Fibroblast of villous mesenchyme (primary cell): ENCODE measurements around the gene MTPN. TPM values are rescaled to one million over a fixed set of nuclear protein-coding genes. Genes with fewer than 3 reads are reported as not detected.

Experiments
- DNase-seq: peaks from one replicate; pipeline ENCODE4 v3.0.0-alpha.2; 2010; ENCODE audit warnings: low read depth
- H3K4me3 ChIP-seq: 2 replicates; pipeline ENCODE4 v1.5.1; 2011; ENCODE audit warnings: low read depth, mild to moderate bottlenecking, low read length
- CTCF ChIP-seq: IDR thresholded peaks from 2 replicates; pipeline ENCODE4 v1.5.1; 2012; ENCODE audit warnings: low read depth, mild to moderate bottlenecking, low read length; ENCODE audit not compliant: insufficient read depth
- total RNA-seq: library from RNA; depleted of rRNA; stranded (reverse); fragments of >200 nt; gene quantifications from 2 replicates; pipeline ENCODE4 v1.2.3, GENCODE V29; 2012

Gene MTPN
- total RNA-seq, 1 donor: 158 TPM

DNA sequence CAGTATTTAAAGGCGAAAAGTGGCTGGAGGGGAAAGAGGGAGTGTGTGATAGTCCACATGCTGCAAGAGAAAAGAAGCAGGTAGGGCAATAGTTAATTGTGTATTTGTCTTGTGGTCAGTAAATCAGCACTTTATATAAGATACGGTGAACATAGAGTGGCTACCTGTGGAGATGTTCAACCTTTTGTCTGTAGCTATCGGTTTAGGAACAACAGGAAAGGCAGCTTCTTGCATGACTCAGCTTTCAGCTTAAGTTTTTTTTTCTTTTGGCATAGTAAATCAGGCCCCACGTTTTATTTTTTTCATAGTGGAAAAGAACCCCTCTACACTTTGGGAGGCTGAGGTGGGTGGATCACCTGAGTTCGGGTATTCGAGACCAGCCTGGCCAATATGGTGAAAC lies 14.2 kb upstream of the MTPN start:
- DNase-seq: no peak
- TF ChIP-seq CTCF: no peak
- no peak overlapping the region for H3K4me3 ChIP-seq

DNA sequence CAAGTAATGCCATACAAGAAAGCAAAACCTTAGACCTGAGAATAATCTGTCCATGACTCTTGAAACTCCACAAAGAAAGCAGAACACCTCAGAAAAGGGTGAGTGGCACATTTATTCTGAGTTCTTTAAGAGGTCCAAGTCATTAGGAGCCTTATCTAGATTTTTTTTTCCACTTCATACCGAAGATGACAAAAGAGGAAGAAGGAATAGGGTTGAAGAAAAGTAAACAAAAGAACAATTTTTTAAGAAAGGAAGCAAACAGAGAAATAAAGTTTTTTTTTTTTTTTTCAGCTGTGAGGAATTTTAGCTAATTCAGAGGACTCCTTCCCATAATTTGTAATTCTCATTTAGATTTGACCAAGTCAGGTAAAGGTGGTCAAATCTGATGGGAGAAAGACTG lies 13.1 kb upstream of the MTPN start:
- no peak overlapping the region for H3K4me3 ChIP-seq
- no peak for TF ChIP-seq CTCF
- DNase-seq: no peak

DNA sequence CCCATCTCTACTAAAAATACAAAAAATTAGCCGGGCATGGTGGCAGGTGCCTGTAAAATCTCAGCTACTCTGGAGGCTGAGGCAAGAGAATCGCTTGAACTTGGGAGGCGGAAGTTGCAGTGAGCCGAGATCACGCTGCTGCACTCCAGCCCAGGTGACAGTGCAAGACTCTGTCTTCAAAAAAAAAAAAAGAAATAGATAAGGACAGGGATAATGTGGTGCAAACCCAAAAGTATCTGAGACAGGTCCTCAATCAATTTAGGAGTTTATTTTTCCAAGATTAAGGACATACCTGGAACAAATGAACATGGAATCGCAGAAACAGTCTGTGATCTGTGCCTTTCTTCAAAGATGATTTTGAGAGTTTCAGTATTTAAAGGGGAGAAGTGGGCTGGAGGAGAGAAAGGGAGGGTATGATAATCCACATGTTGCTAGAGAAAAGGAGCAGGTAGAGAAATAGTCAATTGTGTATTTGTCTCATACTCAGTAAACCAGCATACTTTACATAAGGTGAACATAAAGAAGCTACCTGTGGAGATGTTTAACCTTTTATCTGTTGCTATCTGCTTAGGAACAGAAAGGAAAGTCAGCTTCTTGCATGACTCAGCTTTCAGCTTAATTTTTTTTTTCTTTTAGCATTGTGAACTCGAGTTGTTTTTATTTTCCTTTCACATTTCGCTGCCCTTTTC lies 4.9 kb upstream of the MTPN start:
- no peak for TF ChIP-seq CTCF
- no peak for DNase-seq
- H3K4me3 ChIP-seq: no peak overlapping the region

DNA sequence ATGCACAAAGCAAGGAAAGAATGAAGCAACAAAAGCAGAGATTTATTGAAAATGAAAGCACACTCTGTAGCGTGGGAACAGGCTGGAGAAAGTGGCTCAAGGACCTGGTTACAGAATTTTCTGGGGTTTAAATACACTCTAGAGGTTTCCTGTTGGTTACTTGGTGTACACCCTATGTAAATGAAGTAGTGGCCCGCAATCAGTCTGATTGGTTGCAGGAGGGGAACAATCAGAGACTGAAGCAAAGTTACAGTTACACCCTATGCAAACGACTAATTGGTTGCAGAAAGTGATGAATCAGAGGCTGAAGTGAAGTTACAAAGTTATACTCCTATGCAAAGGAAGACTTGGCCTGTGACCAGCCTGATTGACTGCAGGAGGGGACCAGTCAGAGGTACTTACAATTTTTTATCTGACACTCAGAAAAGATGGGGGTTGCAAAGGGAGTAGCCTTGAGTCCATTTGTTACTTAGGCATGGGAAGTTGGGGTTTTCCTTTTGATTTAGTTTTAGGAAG lies 3.6 kb upstream of the MTPN start:
- no peak overlapping the region for H3K4me3 ChIP-seq
- no peak for TF ChIP-seq CTCF
- peak; percentile 50 for DNase-seq

- peak; percentile 43 for DNase-seq
- no peak overlapping the region for H3K4me3 ChIP-seq
- TF ChIP-seq CTCF: no peak
These were observed 2.9 kb upstream of the MTPN start for GRCh38 chr7:135980012-135980551.

DNA sequence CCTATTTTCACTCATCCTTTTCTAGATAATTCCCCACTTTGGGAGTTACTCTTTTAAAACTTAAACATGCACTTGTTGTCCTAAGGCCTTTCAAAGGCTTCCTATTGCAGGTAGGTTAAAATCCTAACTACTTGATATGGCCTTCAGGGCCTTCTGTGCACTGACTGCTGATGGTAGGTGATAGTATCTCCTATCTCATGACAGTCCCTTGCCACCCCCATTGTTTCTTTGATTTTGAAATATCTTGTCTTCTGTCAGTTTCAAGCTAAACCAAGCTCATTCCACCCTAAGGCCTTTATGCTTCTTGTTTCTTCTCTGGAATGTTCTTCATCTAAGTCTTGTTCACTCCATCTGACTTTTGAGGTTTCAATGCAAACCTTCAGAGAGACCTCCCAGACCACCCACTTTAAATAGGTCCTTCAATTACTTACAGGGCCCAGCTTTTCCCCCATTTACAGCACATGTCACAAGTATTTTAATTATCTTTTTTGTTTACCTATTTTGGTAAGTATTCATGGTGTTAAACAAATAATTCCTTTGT lies 2.4 kb upstream of the MTPN start:
- TF ChIP-seq CTCF: no peak
- H3K4me3 ChIP-seq: no peak overlapping the region
- no peak for DNase-seq
